ENCODE measurements around the gene CCNK.
A peak's percentile ranks its signal among the peaks of the same experiment; 100 is the strongest.

Gene CCNK

DNA sequence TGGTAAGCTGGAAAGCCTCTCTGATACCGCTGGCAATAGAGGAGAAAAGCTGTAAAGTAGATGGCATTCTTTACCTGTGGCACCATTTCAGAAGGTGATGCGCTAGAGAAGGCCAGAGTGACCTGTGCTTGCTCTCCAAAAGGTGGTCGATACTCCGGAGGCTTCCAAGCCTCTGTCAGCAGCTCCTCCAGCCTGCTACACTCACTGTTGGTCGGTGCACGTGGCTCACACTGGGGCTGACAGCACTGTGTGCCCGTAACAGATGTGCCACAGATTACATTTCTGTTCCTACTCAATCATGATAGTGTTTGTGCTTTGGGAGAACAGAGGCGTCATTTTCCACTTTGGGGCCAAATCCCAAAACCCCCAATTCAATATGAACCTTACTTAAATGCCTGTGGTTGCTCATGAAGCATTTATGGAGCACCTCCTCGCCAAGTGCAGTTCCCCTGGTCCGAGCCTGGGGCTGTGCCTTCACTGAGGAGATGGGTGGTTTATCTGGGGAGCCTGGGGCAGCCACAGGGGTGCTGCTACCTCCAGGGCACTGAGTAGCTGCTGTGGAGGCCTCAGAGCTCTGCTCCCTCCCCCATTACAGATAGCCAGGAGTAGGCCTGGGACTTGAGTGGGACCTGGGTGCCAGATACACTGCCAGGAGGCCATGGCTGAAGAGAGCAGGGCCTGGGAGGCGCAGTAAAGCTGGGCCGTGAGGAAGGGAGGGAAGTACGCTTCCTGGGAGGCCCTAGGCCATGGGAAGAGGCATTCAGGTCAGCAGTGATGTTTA lies 26.8 kb downstream of the CCNK start:
- DNase-seq (ENCODE audit: low read depth in 2 of 2) = no peak

DNA sequence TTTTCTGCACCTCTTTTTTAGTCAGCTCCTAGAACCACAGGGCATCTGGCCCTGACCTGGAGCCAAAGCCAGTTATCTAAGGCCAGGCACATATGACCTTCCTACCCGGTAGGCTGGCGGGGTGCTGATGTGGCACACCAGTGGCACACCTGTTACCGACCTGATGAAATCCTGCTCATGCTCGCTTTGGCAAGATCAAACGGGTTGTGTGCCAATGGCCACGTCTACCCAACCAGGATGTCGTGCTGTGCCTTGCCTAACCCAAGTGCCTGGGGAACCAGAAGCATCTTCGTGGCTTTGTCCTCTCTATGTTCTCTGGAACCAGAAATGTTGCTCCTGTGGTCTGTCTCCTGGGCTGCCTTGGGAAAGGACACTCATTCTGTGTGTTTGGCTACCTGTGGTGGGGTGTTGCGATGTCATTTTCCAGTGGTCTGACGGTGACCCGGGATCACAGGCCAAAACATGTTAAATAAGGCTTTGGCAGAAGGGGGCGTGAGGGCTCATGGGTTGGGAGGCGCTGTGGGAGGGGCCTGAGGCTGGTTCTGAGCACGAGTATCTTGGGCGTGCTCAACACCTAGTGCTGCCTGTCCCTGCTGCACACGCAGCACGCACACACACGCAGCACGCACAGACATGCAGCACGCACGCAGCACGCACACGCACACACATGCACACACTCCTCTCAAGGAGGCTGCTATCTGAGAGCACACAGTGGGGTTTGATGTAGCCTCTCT lies 27.9 kb downstream of the CCNK start:
- DNase-seq (ENCODE audit: low read depth in 2 of 2) = no peak

- no peak for DNase-seq (ENCODE audit: low read depth in 2 of 2)
Measured at GRCh38 chr14:99509871-99510555, 28.8 kb downstream of the CCNK start.

DNA sequence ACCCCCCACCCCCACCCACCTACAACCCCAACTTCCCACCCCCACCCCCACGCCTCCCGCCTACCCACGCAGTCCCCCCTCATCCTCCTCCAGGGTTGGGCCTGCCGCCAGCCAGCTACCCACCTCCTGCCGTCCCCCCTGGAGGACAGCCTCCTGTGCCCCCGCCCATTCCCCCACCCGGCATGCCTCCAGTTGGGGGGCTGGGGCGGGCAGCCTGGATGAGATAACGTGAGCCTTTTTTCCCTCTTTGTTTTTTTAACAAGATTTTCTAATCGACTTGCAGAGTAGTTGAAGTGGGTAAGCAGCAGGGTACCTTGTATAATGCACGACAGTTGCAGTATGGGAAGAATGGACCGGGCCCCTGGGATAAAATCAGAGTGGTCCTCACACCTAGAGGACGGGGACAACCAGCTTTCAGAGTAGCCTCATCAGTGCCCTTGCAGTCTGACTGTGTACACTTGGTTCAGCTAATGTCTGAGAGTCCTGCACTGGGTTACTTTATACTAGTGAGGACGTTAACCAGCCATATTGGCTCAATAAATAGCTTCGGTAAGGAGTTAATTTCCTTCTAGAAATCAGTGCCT lies 29.4 kb downstream of the CCNK start:
- no peak for DNase-seq (ENCODE audit: low read depth in 2 of 2)

GRCh38 chr14:99511421-99512109 lies 30.4 kb downstream of the CCNK start:
- DNase-seq (ENCODE audit: low read depth in 2 of 2) = no peak

- DNase-seq (ENCODE audit: low read depth in 2 of 2) = no peak
Measured at GRCh38 chr14:99512110-99512449, 30.9 kb downstream of the CCNK start.

GRCh38 chr14:99512571-99513182 lies 31.5 kb downstream of the CCNK start:
- DNase-seq (ENCODE audit: low read depth in 2 of 2) = no peak

DNA sequence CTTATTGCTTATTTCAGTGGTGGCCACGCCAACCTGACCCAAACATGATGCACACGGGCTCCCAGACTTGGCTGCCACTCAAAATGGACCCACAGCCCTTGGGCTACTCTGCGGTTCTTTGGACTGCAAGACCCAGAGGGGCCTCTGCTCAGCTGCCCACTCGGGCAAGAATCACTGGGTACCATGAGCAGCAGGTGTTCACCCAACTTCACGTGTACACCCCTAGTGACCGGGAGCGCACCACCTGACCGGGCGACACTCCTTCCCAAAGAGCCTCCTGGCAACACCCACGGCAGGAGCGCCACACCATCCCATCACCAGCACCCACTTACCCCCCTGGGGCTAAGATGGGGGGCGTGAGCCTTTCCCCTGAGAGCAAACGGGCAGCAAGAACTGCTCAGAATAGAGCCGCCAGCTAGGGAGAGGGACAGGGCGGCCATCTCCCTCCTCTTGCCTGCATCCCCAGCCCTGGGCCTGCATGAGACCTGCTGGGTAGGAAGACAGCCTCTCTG lies 32.0 kb downstream of the CCNK start:
- no peak for DNase-seq (ENCODE audit: low read depth in 2 of 2)

DNA sequence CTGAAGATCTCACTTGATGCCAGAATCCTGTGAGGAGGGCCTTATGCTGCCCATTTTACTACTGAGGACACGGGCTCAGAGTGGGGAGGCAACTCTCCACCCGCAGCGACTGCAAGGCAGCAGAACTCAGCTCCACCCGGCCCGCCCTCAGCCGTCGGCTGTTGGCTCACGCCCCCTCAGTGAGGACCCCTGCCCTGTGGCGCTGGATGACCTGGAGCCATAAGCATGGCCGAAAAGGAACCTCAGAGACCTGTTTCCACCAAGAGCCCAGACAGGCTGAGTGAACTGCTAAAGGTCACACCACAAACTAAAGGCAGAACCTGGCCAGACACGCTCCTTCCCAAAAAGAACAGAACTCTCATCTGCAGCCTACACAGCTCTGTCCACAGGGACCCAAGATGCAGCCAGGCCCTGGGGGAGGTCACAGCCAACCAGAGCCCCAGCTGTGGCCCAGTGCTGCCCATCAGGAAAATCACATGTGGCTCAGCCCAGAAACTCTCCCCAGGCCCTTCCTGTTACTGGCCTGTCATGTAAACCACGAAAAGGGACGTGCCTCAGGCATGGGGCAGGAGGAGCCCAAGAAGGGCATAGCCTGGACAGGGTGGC lies 32.8 kb downstream of the CCNK start:
- DNase-seq (ENCODE audit: low read depth in 2 of 2) = no peak

- DNase-seq (ENCODE audit: low read depth in 2 of 2) = no peak
Measured at GRCh38 chr14:99514552-99515300, 33.5 kb downstream of the CCNK start.

GRCh38 chr14:99515301-99516155 lies 34.3 kb downstream of the CCNK start:
- no peak for DNase-seq (ENCODE audit: low read depth in 2 of 2)

- no peak for DNase-seq (ENCODE audit: low read depth in 2 of 2)
Measured at GRCh38 chr14:99516156-99516870, 35.1 kb downstream of the CCNK start.

DNA sequence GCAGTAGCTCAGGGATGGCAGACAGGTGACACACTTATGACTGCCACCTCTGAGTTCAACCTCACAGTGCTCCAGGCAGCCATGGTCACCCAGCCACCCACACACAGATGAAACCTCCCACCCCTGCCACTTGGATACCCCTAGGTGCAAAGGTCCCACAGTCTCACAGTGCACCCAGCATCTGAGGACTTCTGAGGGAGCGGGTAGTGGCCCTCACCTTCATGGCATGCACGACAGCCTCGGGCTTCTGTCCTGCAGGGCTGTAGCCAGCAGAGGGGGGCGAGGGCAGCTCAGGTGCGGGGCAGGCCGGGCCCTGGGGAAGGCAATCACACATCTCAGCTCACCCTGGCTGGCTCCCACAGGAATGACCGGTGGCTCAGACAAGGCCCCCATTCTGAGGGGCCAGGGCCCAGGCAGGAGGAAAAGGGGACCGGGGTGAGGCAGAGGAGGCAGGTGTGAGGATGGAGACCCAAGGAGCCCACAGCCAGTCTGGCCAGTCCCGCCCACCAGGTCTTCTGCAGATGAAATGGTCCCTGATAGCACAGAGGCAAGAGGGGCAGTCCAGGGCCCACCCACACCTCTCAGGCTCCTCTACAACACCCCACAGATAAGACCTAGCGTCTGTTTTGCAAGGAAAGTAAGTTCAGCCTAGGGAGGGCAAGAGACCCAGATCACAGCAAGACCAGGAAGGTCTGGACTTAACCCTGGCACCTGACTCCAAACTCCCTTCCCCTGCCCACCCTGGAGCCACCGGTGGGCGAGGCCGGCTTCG lies 35.8 kb downstream of the CCNK start:
- DNase-seq (ENCODE audit: low read depth in 2 of 2) = no peak

DNA sequence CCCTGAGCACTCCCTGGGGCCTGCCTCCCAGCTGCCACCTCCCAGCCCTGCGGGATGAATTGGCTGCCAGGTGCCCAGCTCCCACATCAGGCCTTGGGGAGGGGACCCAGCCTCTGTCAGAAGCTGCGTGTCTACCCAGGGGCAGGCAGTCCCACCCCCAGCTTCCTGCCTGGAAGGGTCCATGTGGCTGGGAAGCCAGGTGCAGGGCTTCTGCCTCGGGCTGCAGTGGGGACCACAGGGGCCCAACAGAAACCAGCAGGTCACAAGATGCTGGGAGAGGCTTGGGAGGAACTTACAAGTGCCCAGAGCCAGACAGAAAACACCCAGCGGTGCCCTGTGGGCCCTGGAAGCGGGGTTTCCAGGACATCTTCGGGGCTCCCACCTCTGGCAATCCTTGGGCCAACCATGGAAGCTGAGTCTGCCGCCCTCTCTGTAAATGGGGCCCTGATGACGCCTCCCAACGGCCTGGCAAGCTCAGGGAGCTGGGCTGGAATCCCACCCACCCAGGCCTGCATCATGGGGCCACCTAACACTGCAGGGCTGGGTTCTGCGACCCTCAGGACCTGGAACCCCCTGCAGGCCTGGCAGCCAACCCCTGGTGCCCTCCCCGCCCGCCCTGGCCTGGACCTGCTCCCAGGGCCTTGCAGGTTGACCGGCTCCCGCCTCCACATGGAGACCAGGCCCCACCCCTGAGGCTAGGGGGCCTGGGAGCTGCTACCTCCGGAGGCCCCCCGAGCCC lies 36.6 kb downstream of the CCNK start:
- DNase-seq (ENCODE audit: low read depth in 2 of 2) = no peak

DNA sequence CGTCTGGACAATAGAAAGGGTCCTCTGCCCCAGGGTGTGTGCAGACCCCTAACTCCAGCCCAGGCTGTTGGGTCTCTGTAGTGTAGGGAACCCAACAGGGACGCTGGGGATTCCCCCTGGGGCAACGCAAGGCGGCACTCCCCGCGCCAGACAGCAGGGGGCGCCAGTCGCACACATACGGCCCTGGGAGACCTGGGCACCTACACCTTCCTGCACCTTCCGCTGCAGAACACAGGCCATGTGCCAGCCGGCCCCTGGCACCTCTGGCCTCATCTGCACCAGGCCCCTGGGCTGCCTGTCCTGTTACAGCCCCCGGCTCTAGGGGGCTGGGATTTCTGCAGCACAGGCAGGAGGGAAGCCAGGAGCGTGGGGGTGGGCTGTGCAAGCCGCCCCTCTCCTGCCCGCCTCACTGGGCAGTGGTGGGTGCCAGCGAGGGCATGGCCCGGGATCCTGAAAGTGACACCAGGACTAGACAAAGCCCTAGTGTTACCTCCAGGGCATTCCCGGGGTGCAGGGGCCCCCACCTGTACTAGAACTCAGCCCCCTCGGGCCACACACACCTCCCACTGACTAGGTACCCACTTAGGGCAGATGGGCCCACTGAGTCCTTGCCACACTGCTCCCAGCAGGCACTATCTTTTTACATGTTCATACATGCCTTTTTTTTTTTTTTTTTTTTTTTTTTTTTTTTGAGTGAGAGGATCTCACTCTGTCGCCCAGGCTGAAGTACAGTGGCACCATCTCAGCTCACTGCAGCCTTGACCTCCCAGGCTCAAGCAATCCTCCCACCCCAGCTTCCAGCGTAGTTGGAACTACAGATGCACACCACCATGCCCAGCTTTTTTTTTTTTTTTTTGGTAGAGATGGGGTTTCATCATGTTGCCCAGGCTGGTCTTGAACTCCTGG lies 37.5 kb downstream of the CCNK start:
- DNase-seq (ENCODE audit: low read depth in 2 of 2) = peak; percentile 67 to 78

DNA sequence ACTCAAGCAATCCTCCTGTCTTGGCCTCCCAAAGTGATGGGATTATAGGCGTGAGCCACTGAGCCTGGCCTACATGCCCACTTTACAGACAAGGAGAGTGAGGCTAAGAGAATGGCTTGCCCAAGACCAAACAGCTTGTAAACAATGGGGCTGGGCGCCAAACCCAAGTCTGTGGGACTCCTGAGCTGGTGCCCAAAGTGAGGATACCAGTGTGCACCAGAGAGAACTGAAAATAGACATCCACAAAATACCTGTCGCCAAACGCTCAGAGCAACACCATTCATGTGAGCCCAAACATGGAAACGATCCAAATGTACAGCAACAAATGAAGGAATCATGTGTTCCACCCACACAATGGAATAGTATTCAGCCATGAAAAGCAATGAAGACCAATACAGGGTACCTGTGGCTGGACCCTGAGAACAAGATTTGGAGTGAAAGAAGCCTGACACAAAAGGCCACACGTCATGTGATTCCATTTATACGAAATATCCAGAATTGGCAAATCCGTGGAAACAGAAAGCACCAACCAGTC lies 38.2 kb downstream of the CCNK start:
- DNase-seq (ENCODE audit: low read depth in 2 of 2) = no peak

All from stimulated activated CD4-positive, alpha-beta T cell treated with anti-CD3 and anti-CD28 coated beads, Interleukin-12 subunit alpha, Interleukin-12 subunit beta, amount 100 ng/mL, for 24 hours (primary cell).